Chondrocyte (in vitro differentiated cells): ENCODE measurements around the gene GNAS. TPM values are rescaled to one million over a fixed set of nuclear protein-coding genes. Genes with fewer than 3 reads are reported as not detected.

Source experiments
- DNase-seq: peaks from one replicate; pipeline ENCODE4 v3.0.0; 2021; ENCODE audit warnings: mixed read lengths, low spot score
- H3K27ac Mint-ChIP-seq: one replicate; pipeline ENCODE4 v1.8.0; 2021; ENCODE audit warnings: mild to moderate bottlenecking, moderate library complexity, mixed read lengths; ENCODE audit not compliant: unreplicated experiment
- H3K27me3 Mint-ChIP-seq: 2 replicates; pipeline ENCODE4 v1.8.0; 2021; ENCODE audit warnings: low read depth, mixed read lengths
- H3K36me3 Mint-ChIP-seq: 2 replicates; pipeline ENCODE4 v1.8.0; 2021; ENCODE audit warnings: low read depth, mixed read lengths
- H3K4me1 Mint-ChIP-seq: 2 replicates; pipeline ENCODE4 v1.8.0; 2021; ENCODE audit warnings: low read depth, mild to moderate bottlenecking, mixed read lengths
- H3K4me3 Mint-ChIP-seq: one replicate; pipeline ENCODE4 v1.8.0; 2021; ENCODE audit warnings: mild to moderate bottlenecking, moderate library complexity, mixed read lengths; ENCODE audit not compliant: unreplicated experiment
- H3K9me3 Mint-ChIP-seq: 2 replicates; pipeline ENCODE4 v1.8.0; 2021; ENCODE audit warnings: low read depth, mixed read lengths
- CTCF ChIP-seq: fragments of 200-600 bp; sonication (generic); IDR thresholded peaks from 2 replicates; pipeline ENCODE4 v1.5.0; 2021; ENCODE audit warnings: antibody characterized with exemption, mild to moderate bottlenecking, moderate library complexity
- total RNA-seq: library from RNA; stranded (reverse); gene quantifications from 3 replicates; pipeline ENCODE4 v1.2.1, GENCODE V29; 2021

Gene GNAS
- total RNA-seq, 1 donor from 2014 or later: 1,374 TPM

- Mint-ChIP-seq H3K27ac (no peak overlapping the region), H3K36me3 (no peaks in the 10 kb centered on the region)
These were observed 17.9 kb downstream of the GNAS start for GRCh38 chr20:58870293-58871014.

GRCh38 chr20:58871533-58872102, 19.1 kb downstream of the GNAS start:
- H3K4me1 Mint-ChIP-seq: peaks cover 15% of the 10 kb centered on the region
- no peak overlapping the region for H3K4me3 Mint-ChIP-seq
- H3K27me3 Mint-ChIP-seq: peaks cover 4% of the 10 kb centered on the region
- TF ChIP-seq CTCF: no peak
- no peak overlapping the region for H3K27ac Mint-ChIP-seq
- no peaks in the 10 kb centered on the region for H3K9me3 Mint-ChIP-seq
- no peaks in the 10 kb centered on the region for H3K36me3 Mint-ChIP-seq
- no peak for DNase-seq

More at GRCh38 chr20:58870293-58871014, 17.9 kb downstream of the GNAS start:
- H3K9me3 Mint-ChIP-seq: no peaks in the 10 kb centered on the region
- H3K4me1 Mint-ChIP-seq: peaks cover 11% of the 10 kb centered on the region
- no peak overlapping the region for H3K4me3 Mint-ChIP-seq
- H3K27me3 Mint-ChIP-seq: peaks cover 9% of the 10 kb centered on the region
- TF ChIP-seq CTCF: peak; percentile 93
- DNase-seq: no peak

GRCh38 chr20:58874469-58874868, 22.0 kb downstream of the GNAS start:
- DNase-seq: no peak
- H3K27ac Mint-ChIP-seq: no peak overlapping the region
- no peaks in the 10 kb centered on the region for H3K27me3 Mint-ChIP-seq
- H3K4me3 Mint-ChIP-seq: no peak overlapping the region
- H3K36me3 Mint-ChIP-seq: no peaks in the 10 kb centered on the region
- peaks cover 10% of the 10 kb centered on the region for H3K4me1 Mint-ChIP-seq
- no peak for TF ChIP-seq CTCF
- no peaks in the 10 kb centered on the region for H3K9me3 Mint-ChIP-seq

GRCh38 chr20:58875111-58875510, 22.6 kb downstream of the GNAS start:
- no peaks in the 10 kb centered on the region for H3K27me3 Mint-ChIP-seq
- no peak overlapping the region for H3K4me3 Mint-ChIP-seq
- H3K36me3 Mint-ChIP-seq: no peaks in the 10 kb centered on the region
- no peaks in the 10 kb centered on the region for H3K9me3 Mint-ChIP-seq
- TF ChIP-seq CTCF: no peak
- peaks cover 10% of the 10 kb centered on the region for H3K4me1 Mint-ChIP-seq
- H3K27ac Mint-ChIP-seq: no peak overlapping the region
- no peak for DNase-seq

- H3K9me3 Mint-ChIP-seq: no peaks in the 10 kb centered on the region
- peak overlapping the region; percentile 18 for H3K4me3 Mint-ChIP-seq
- DNase-seq: no peak
- no peak overlapping the region for H3K27ac Mint-ChIP-seq
- TF ChIP-seq CTCF: no peak
- no peaks in the 10 kb centered on the region for H3K36me3 Mint-ChIP-seq
- H3K27me3 Mint-ChIP-seq: no peaks in the 10 kb centered on the region
- peaks cover 10% of the 10 kb centered on the region for H3K4me1 Mint-ChIP-seq
These were observed 23.1 kb downstream of the GNAS start for GRCh38 chr20:58875541-58876134.
